Activated B cell treated with CpG ODN at 0.5 μM for 24 hours (primary cell): ENCODE results near the gene BHLHE40. TPM values are rescaled to one million over a fixed set of nuclear protein-coding genes. Genes with fewer than 3 reads are reported as not detected.

Experiments used
- ATAC-seq: fragments of 200-7000 bp; cut with Tn5 transposase; one replicate; pipeline ENCODE4 v1.10.0; 2021; ENCODE audit warnings: low read depth, mild to moderate bottlenecking, moderate library complexity
- CTCF ChIA-PET: fragments of 350-600 bp; sonication (Branson Sonifier 250); formaldehyde crosslinking; loops from one replicate; lab custom pipeline; 2021; ENCODE audit warnings: antibody characterized with exemption; lab: Charles Lee
- POLR2A ChIA-PET: fragments of 350-600 bp; sonication (Branson Sonifier 250); formaldehyde crosslinking; loops from one replicate; lab custom pipeline; 2021; ENCODE audit warnings: antibody characterized with exemption; lab: Charles Lee
- DNase-seq: peaks from one replicate; pipeline ENCODE4 v3.0.0; 2022
- H3K27ac Mint-ChIP-seq: one replicate; pipeline ENCODE4 v1.8.0; 2020; ENCODE audit warnings: mixed read lengths
- H3K27me3 Mint-ChIP-seq: one replicate; pipeline ENCODE4 v1.8.0; 2021; ENCODE audit warnings: mixed read lengths
- H3K36me3 Mint-ChIP-seq: one replicate; pipeline ENCODE4 v1.8.0; 2021; ENCODE audit warnings: low read depth, mixed read lengths
- H3K4me1 Mint-ChIP-seq: one replicate; pipeline ENCODE4 v1.8.0; 2021; ENCODE audit warnings: mixed read lengths
- H3K4me3 Mint-ChIP-seq: one replicate; pipeline ENCODE4 v1.8.0; 2020; ENCODE audit warnings: mild to moderate bottlenecking, mixed read lengths
- H3K9me3 Mint-ChIP-seq: one replicate; pipeline ENCODE4 v1.8.0; 2020; ENCODE audit warnings: mixed read lengths
- intact Hi-C: fragments of 100-400 bp; cut with micrococcal nuclease; formaldehyde crosslinking; loops from one replicate; pipeline ENCODE4 v1.15.1; 2024
- total RNA-seq: library from RNA; stranded (reverse); gene quantifications from 2 replicates; pipeline ENCODE4 v1.2.3, GENCODE V29; 2022
- TF ChIP-seq, protein P1 (sequence below): fragments of 200-600 bp; IDR thresholded peaks from one replicate; pipeline ENCODE4 v1.8.0; 2022; ENCODE audit warnings: antibody characterized with exemption, mild to moderate bottlenecking

BHLHE40 gene
- total RNA-seq, 1 donor from 2014 or later, result 41.5 TPM

GRCh38 chr3:4947028-4947427 is 32.2 kb upstream of the BHLHE40 start:
- no peak overlapping the region for H3K27ac Mint-ChIP-seq
- ATAC-seq, result no peak
- H3K4me3 Mint-ChIP-seq, result no peak overlapping the region

DNA sequence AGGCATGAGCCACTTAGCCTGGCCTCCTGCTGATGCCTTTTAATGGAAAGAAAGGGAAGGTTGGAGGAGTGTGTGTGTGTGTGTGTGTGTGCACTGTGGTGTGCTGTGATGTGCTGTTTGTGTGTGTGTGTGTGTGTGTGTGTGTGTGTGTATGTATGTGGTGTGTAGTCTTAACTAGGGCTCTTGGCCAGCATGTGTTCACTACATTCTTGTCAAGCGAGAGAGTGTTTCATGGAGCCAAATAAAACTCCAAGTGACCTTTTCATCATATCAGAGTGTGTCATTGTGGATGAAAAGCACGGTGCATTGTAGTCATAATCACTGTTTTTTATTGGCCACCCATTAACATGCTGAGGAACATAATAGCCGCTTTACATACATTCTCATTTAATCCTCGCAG is 30.8 kb upstream of the BHLHE40 start:
- no peak overlapping the region for H3K27ac Mint-ChIP-seq

More at GRCh38 chr3:4947028-4947427, 32.2 kb upstream of the BHLHE40 start:
- no peaks in the 10 kb centered on the region for H3K27me3 Mint-ChIP-seq
- no peaks in the 10 kb centered on the region for H3K9me3 Mint-ChIP-seq
- ChIA-PET POLR2A (interaction anchor here (1.0 kb wide), 1 partner anchor 26 kb away, joined by 3 read pairs; no protein-coding TSS in a partner anchor), CTCF (no interaction called here)
- DNase-seq, result no peak
- intact Hi-C loops, result no loop called here
- TF ChIP-seq, protein P1, sequence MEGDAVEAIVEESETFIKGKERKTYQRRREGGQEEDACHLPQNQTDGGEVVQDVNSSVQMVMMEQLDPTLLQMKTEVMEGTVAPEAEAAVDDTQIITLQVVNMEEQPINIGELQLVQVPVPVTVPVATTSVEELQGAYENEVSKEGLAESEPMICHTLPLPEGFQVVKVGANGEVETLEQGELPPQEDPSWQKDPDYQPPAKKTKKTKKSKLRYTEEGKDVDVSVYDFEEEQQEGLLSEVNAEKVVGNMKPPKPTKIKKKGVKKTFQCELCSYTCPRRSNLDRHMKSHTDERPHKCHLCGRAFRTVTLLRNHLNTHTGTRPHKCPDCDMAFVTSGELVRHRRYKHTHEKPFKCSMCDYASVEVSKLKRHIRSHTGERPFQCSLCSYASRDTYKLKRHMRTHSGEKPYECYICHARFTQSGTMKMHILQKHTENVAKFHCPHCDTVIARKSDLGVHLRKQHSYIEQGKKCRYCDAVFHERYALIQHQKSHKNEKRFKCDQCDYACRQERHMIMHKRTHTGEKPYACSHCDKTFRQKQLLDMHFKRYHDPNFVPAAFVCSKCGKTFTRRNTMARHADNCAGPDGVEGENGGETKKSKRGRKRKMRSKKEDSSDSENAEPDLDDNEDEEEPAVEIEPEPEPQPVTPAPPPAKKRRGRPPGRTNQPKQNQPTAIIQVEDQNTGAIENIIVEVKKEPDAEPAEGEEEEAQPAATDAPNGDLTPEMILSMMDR, result no peak
- no peaks in the 10 kb centered on the region for H3K4me1 Mint-ChIP-seq
- H3K36me3 Mint-ChIP-seq, result no peaks in the 10 kb centered on the region

GRCh38 chr3:4949004-4949403 is 30.2 kb upstream of the BHLHE40 start:
- no peak overlapping the region for H3K27ac Mint-ChIP-seq
- no peaks in the 10 kb centered on the region for H3K4me1 Mint-ChIP-seq
- no peak overlapping the region for H3K4me3 Mint-ChIP-seq
- TF ChIP-seq, protein P1, result no peak
- ATAC-seq, result no peak
- ChIA-PET CTCF (interaction anchor here (0.7 kb wide), 1 partner anchor 238 kb away, joined by 3 read pairs; no protein-coding TSS in a partner anchor), POLR2A (no interaction called here)
- intact Hi-C loops, result no loop called here
- DNase-seq, result no peak
- H3K9me3 Mint-ChIP-seq, result no peaks in the 10 kb centered on the region
- H3K27me3 Mint-ChIP-seq, result no peaks in the 10 kb centered on the region
- no peaks in the 10 kb centered on the region for H3K36me3 Mint-ChIP-seq

More for the DNA sequence above, 30.8 kb upstream of the BHLHE40 start:
- H3K4me3 Mint-ChIP-seq, result no peak overlapping the region
- POLR2A ChIA-PET, result no interaction called here
- no peaks in the 10 kb centered on the region for H3K27me3 Mint-ChIP-seq
- no peaks in the 10 kb centered on the region for H3K36me3 Mint-ChIP-seq
- ATAC-seq (no peak), DNase-seq (no peak)
- no peaks in the 10 kb centered on the region for H3K4me1 Mint-ChIP-seq
- TF ChIP-seq, protein P1, result no peak
- intact Hi-C loops, result no loop called here
- CTCF ChIA-PET, result no interaction called here
- H3K9me3 Mint-ChIP-seq, result no peaks in the 10 kb centered on the region

DNA sequence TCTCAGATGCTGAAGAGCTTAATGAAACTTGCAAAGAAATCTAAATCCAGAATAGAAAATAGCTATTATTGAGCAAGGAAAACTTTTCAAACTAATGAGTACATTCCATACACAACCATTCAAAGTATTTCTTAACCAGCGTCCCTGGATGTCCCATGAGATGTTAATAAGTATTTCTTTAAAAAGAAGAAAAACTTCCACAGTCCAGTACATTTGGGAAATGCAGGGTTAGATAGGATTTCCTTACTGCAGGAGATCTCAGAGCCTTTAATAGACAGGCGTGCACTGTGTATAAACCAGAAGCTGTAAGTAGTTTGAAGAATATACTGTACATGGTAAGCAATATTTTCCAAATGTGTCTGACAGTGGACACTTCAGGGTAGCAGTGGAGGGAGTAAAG is 29.6 kb upstream of the BHLHE40 start:
- no peaks in the 10 kb centered on the region for H3K4me1 Mint-ChIP-seq
- H3K27ac Mint-ChIP-seq, result no peak overlapping the region
- ATAC-seq, result no peak
- intact Hi-C loops, result no loop called here
- no peaks in the 10 kb centered on the region for H3K27me3 Mint-ChIP-seq
- POLR2A ChIA-PET, result no interaction called here
- TF ChIP-seq, protein P1, result no peak
- CTCF ChIA-PET, result interaction anchor here (0.7 kb wide), 1 partner anchor 238 kb away, joined by 3 read pairs; no protein-coding TSS in a partner anchor
- H3K4me3 Mint-ChIP-seq, result no peak overlapping the region
- no peaks in the 10 kb centered on the region for H3K9me3 Mint-ChIP-seq
- no peaks in the 10 kb centered on the region for H3K36me3 Mint-ChIP-seq
- no peak for DNase-seq

DNA sequence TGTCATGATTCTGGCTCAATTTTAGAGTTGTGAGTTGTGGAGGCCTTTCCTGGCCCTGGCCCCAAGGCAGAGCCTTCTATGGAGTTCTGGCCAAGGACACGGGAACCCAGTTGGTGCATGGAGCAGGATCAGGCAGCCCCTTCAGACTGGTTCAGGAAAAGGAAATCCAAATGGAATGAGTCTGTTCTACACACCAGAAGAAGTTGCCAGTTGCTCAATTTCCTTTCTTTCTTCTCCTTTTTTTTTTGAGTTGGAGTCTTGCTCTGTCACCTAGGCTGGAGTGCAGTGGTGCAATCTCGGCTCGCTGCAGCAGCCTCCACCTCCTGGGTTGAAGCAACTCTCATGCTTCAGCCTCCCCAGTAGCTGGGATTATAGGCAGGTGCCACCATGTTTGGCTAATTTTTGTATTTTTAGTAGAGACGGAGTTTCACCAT is 28.9 kb upstream of the BHLHE40 start:
- DNase-seq (no peak), ATAC-seq (no peak)
- Mint-ChIP-seq H3K4me1 (no peaks in the 10 kb centered on the region), H3K9me3 (no peaks in the 10 kb centered on the region), H3K36me3 (no peaks in the 10 kb centered on the region), H3K27me3 (no peaks in the 10 kb centered on the region), H3K4me3 (no peak overlapping the region), H3K27ac (no peak overlapping the region)
- TF ChIP-seq, protein P1, result no peak
- CTCF ChIA-PET, result no interaction called here
- POLR2A ChIA-PET, result no interaction called here
- intact Hi-C loops, result no loop called here
